LoVo (cell line): ENCODE results near the gene KLHL41.
"Not testable (repeated sequence)": the region's sequence is repeated elsewhere in the genome, so short reads cannot be mapped to it uniquely, and the experiment has no call there.

ENCODE experiments used
- DNase-seq: peaks from one replicate; pipeline ENCODE4 v3.0.0-alpha.2; 2016; ENCODE audit warnings: low spot score

The KLHL41 gene

GRCh38 chr2:169573160-169573973, 63.9 kb downstream of the KLHL41 start, which contains the start of gene FASTKD1:
Gene FASTKD1, minus strand, starts transcription at chr2:169573865. Its CDS starts 1,836 bp downstream, at chr2:169572029.
- DNase-seq = peak; percentile 92

DNA sequence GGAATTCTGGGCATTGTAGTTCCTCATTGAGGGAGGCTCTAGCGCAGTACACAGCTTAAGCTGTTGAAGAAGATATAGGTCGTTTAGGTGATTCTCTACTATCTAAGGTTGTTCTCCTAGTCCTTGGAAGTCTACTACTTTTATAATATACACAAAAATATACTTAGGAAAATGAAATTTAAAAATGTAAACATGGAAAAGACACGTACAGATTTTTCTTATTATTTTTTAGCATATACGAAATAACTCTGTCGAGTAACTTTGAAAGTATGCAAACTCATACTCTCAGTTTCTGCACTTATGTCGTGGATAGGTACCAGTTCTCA, 64.4 kb downstream of the KLHL41 start:
- DNase-seq = no peak

DNA sequence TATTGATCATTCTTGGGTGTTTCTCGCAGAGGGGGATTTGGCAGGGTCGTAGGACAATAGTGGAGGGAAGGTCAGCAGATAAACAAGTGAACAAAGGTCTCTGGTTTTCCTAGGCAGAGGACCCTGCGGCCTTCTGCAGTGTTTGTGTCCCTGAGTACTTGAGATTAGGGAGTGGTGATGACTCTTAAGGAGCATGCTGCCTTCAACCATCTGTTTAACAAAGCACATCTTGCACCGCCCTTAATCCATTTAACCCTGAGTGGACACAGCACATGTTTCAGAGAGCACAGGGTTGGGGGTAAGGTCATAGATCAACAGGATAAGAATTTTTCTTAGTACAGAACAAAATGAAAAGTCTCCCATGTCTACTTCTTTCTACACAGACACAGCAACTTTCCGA, 65.0 kb downstream of the KLHL41 start:
- not testable (repeated sequence) for DNase-seq

GRCh38 chr2:169575264-169575663, 65.8 kb downstream of the KLHL41 start:
- not testable (repeated sequence) for DNase-seq
